ENCODE data around the gene BRD3OS.

DNA sequence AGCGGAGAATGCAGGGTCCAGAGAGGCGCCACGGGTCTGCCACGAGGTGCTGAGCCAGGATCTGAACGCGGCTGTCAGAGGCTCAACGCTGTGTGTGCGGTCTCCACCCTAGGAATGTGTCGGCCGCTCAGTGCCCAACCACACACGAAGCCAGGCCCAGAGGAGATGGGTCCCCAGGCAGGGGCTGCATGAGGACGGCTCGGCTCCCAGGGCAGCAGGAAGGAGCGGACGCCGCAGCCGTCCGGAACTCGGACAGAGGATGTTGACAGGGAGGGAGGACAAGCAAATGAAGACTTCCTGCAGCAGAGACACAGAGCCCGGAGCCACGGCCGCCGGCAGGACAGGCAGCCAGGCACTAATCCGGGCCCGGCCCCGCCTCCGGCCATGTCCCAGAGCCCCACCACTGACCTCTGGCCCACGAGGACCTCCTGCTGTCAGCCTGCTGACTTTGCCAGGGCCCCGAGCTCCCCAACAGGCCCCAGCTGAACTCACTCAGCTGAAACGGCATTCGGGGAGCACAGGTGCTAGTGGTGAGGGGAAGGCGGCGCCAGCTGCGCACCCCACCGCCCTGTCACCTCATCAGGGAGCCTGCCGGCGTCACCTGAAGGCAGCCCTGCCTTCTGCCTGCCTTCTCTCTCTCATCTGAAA is 45.9 kb upstream of the BRD3OS start:
- TF ChIP-seq, protein P1, sequence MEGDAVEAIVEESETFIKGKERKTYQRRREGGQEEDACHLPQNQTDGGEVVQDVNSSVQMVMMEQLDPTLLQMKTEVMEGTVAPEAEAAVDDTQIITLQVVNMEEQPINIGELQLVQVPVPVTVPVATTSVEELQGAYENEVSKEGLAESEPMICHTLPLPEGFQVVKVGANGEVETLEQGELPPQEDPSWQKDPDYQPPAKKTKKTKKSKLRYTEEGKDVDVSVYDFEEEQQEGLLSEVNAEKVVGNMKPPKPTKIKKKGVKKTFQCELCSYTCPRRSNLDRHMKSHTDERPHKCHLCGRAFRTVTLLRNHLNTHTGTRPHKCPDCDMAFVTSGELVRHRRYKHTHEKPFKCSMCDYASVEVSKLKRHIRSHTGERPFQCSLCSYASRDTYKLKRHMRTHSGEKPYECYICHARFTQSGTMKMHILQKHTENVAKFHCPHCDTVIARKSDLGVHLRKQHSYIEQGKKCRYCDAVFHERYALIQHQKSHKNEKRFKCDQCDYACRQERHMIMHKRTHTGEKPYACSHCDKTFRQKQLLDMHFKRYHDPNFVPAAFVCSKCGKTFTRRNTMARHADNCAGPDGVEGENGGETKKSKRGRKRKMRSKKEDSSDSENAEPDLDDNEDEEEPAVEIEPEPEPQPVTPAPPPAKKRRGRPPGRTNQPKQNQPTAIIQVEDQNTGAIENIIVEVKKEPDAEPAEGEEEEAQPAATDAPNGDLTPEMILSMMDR (IDR thresholded peaks at IDR 0.05; ENCODE audit: insufficient read depth, low read depth, low read length) = no peak
- no peak for TF ChIP-seq EZH2 (IDR thresholded peaks at IDR 0.05; ENCODE audit: insufficient read depth, low read length)

Data from astrocyte (in vitro differentiated cells and primary cell).